Muscle layer of duodenum (tissue), 2 donors: ENCODE measurements around the gene RIMBP3B.
"Not testable (repeated sequence)": the region's sequence is repeated elsewhere in the genome, so short reads cannot be mapped to it uniquely, and the experiment has no call there.

Experiments
- H3K27ac ChIP-seq: one replicate; pipeline ENCODE4 v1.7.0; 2013; ENCODE audit warnings: mild to moderate bottlenecking, low read length
- H3K27me3 ChIP-seq: one replicate; pipeline ENCODE4 v1.7.0; 2013; ENCODE audit warnings: low read depth, mild to moderate bottlenecking, control low read depth, low read length
- H3K36me3 ChIP-seq, 2 donors: one replicate each; pipeline ENCODE4 v1.7.0; 2013; ENCODE audit warnings: low read length in 2 of 2, control low read depth in 1 of 2, mild to moderate bottlenecking in 1 of 2; ENCODE audit not compliant: insufficient read depth in 2 of 2, control insufficient read depth in 1 of 2
- H3K4me1 ChIP-seq, 2 donors: one replicate each; pipeline ENCODE4 v1.7.0; 2013; ENCODE audit warnings: low read length in 2 of 2, mild to moderate bottlenecking in 2 of 2, control low read depth in 1 of 2, moderate library complexity in 1 of 2; ENCODE audit not compliant: insufficient read depth in 2 of 2, control insufficient read depth in 1 of 2
- H3K4me3 ChIP-seq, 2 donors: one replicate each; pipeline ENCODE4 v1.7.0; 2013; ENCODE audit warnings: low read length in 2 of 2, low read depth in 1 of 2, mild to moderate bottlenecking in 1 of 2
- H3K9me3 ChIP-seq, 2 donors: one replicate each; pipeline ENCODE4 v1.7.0; 2013; ENCODE audit warnings: low read length in 2 of 2, control low read depth in 1 of 2, mild to moderate bottlenecking in 1 of 2; ENCODE audit not compliant: control insufficient read depth in 1 of 2
- donor health status: healthy.

Gene RIMBP3B

DNA sequence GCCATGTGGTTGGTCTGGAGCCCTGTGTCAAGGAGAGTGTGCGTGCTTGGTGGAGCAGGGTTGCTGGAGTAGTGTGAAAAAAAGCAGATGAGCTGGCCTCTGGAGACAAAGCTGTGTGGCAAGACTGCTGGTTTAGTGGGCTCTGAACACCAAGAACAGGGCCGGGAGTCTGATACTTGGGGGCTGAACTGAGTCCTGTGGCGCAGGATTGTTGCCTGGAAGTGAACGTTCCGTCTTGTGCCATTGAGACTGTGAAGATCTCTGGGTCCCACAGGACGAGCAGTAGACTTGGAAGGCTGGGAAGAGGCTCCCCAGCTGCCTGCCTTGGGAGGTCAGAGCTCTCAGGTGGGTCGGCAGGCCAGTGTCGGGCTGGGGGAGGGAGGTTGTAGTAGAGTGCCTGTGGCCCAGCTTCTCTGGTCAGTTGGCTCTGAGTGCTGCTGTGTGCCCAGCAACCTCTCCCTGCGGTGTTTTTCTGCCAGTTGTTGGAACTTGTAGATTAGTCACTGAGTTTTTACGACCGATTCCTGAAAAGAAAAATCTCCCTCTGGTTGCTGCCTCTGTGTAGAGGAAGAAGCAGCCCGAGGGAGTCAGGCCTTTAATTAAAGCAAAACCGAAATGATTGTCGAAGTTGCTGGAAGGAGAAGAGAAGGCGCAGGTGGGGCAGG lies 35.6 kb downstream of the RIMBP3B start:
- H3K36me3 ChIP-seq, H3K27me3 ChIP-seq, H3K4me1 ChIP-seq, H3K27ac ChIP-seq, H3K9me3 ChIP-seq, H3K4me3 ChIP-seq: not testable (repeated sequence)

DNA sequence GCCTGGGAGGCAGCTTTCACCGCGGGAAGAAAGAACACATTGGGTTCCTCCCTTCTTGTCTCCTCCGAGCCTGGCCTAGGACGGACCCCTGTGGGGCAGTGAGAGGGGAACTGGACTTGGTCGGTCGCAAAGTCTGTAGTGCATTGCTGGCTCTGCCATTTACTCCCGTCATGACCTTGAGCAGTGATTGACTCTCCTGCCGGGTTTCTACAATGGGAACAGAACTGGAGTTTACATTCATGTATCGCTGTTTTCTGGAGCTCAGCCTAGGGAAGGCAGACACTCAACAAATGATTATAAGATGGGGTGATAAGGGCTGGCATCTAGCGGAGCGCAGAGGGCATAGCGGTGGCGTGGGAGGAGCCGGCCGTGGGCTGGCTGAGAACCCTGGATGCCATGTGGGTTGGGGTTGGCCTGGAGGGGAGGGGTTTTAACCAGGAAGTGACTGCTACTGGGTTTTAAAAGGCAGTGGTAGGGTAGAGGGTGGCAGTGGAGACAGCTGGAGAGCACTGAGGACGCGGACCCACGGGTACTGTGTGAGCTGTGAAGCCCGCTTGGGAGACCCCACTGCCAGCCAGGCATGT lies 36.7 kb downstream of the RIMBP3B start:
- not testable (repeated sequence) for H3K27me3 ChIP-seq

DNA sequence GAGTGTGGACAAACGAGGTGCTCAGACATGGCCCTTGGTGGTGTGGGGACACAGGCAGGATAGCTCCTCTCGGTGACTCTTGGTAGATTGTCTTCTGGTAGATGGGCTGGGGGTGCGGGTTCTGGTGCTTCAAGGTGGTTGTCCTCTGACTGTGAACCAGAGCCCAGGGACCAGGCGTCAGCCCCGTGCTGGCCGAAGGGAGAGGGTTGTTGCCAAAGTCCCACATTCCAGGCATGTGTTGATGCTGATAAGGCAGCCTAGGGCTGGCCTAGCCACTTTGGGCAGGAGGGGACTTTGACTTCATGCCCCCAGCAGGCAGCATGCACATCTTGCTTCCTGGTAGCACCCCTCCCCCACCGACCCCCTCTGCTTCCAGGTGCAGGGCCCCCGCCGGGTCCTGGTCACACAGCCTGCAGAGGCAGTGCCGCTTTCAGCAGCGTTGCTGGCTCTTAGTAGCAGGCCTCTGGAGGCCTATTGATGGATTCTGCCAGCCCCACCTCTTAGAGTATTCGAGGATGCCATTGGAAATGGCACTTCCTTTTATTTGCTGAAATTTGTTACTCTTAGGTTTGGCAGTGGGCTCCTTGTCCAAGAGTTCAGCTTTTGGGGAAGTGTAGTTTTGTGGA lies 40.6 kb downstream of the RIMBP3B start:
- H3K9me3 ChIP-seq, H3K27ac ChIP-seq, H3K4me3 ChIP-seq: not testable (repeated sequence)

More for the DNA sequence above, 36.7 kb downstream of the RIMBP3B start:
- not testable (repeated sequence) for H3K4me3 ChIP-seq, H3K4me1 ChIP-seq, H3K9me3 ChIP-seq, H3K27ac ChIP-seq, H3K36me3 ChIP-seq

DNA sequence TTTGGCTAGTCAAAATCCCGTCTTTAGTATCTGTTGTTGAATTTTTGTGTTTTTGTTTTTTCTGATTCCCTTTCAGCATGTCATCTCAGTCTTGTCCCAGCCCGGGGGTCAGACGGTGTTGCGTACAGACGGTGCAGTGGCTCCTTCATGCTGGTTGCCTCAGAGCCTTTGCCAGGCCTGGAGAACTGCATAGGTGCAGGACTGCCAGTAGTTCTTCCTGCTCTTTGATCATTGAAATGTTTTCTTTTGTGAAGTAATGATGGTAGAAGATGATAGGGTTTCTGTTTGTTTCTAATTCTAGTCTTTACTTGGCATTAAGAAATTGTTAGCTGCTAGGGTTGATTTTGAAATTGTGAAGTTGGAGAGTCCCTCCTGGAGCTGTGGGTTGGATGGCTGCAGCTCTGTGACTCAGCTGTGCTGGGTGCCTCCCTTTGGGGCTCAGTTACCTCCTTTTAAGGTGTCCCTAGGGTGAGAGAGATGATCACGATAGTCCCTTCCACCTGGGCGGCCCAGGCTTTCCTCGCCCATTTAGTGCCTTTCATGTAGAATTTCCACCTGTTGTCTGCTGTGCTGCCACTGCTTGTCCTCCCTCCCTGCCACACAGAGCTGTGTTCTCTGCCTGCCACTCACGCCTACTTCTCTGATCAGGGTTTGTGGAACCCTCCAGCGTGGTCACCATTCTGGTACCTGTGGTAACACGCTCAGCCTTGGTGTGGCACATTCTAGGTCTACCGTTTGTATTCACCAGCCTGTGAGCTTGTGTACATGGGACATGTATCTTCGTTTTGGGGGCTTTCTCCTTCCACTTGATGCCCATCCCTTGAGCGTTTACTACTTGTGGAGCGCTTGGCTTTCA lies 51.1 kb downstream of the RIMBP3B start:
- not testable (repeated sequence) for H3K27ac ChIP-seq, H3K4me1 ChIP-seq, H3K9me3 ChIP-seq, H3K4me3 ChIP-seq, H3K36me3 ChIP-seq, H3K27me3 ChIP-seq

More for the DNA sequence above, 40.6 kb downstream of the RIMBP3B start:
- not testable (repeated sequence) for H3K36me3 ChIP-seq, H3K4me1 ChIP-seq, H3K27me3 ChIP-seq

DNA sequence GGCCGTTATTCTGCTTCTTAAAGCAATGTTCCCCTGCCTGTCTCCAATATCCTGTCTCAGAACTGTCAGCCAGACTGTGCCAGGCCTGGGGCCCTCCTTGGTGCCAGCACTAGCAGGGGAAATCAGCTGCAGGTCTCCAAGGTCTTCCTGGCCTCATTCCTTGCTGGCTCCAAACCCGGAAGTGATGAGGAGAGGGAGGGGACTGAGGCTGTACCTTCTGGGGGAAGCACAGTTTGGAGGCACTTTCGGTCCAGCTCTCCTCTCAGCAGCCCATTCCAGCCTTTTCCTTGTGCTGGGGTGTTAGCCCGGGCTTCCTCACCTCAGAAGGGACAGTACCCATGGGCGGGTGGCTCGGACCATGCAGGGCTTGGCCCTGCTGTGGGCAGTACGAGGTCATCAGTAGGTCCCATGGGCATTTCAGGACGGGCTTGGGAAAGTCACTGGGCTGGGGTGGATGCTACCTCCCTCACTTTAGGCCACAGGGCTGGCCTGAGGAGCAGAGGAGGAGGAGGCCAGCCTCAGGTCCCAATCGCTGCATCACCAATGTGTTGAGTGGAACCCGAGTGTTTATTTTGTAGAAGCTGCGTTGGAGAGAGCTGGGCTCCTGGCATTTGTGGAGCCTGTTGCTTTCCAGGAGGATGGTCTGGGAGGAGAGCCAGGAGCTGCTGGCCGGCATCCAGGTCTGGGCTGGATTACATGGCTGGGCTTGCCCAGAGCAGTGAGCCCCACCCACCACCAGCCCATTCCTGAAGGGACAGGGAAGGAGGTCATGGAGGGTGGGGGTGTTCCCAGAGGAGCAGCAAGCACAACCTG lies 52.7 kb downstream of the RIMBP3B start:
- not testable (repeated sequence) for H3K4me3 ChIP-seq

DNA sequence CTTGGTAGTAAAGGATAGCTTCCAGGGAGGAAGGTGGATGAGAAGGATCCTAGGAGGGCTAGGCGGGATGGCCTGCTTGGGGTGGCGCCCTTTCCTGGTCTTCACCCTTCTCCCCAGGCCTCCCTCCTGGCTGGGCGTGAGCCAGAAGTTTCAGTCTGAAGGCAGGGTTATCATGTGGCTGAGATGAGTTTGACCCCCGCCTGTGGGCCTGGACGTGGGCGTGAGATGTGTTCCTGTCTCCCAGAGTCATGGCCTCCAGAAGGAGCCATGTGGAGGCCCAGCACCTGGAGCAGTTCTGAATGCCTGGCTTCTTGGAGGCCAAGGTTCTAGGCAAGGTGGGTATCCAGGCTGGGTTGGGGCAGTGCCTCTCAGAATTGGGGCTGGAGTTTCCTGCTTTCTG lies 54.5 kb downstream of the RIMBP3B start:
- not testable (repeated sequence) for H3K9me3 ChIP-seq, H3K27ac ChIP-seq, H3K4me1 ChIP-seq, H3K4me3 ChIP-seq, H3K36me3 ChIP-seq, H3K27me3 ChIP-seq

More for the DNA sequence above, 52.7 kb downstream of the RIMBP3B start:
- not testable (repeated sequence) for H3K36me3 ChIP-seq, H3K27me3 ChIP-seq, H3K9me3 ChIP-seq, H3K27ac ChIP-seq, H3K4me1 ChIP-seq
